ENCODE results near the gene TOMT. TPM values are rescaled to one million over a fixed set of nuclear protein-coding genes. Genes with fewer than 3 reads are reported as not detected.

The TOMT gene
- polyA plus RNA-seq (2012; ENCODE audit: insufficient read depth, insufficient read length, low read depth), result not detected

GRCh38 chr11:72105888-72106287 lies at the start of gene TOMT:
Gene TOMT, plus strand, starts transcription at chr11:72105924. Its CDS starts 28 bp downstream, at chr11:72105952.
- DNase-seq, result no peak
- Histone ChIP-seq H3K4me3 (ENCODE audit: low read depth, low read length) (no peak within 1 kb of the TSS), H3K27me3 (no peaks in the 10 kb centered on the region), H3K9me3 (no peaks in the 10 kb centered on the region), H3K36me3 (peaks cover 1% of the 10 kb centered on the region), H3K4me1 (peaks cover 6% of the 10 kb centered on the region; the same call in 1 of the 2 replicates)
- no peak for TF ChIP-seq CTCF (IDR thresholded peaks at IDR 0.05; ENCODE audit: low read depth, low read length)

- no peak for DNase-seq
- Histone ChIP-seq H3K4me1 (no peaks in the 10 kb centered on the region; the same call in 1 of the 2 replicates), H3K27me3 (no peaks in the 10 kb centered on the region), H3K9me3 (no peaks in the 10 kb centered on the region), H3K4me3 (ENCODE audit: low read depth, low read length) (no peak overlapping the region), H3K36me3 (peaks cover 17% of the 10 kb centered on the region)
- TF ChIP-seq CTCF (IDR thresholded peaks at IDR 0.05; ENCODE audit: low read depth, low read length), result no peak
These were observed 47.2 kb upstream of the TOMT start for GRCh38 chr11:72058416-72059034.

GRCh38 chr11:72061739-72062396 lies 43.9 kb upstream of the TOMT start:
- TF ChIP-seq CTCF (IDR thresholded peaks at IDR 0.05; ENCODE audit: low read depth, low read length), result no peak
- no peaks in the 10 kb centered on the region for H3K9me3 ChIP-seq
- H3K4me3 ChIP-seq (ENCODE audit: low read depth, low read length), result no peak overlapping the region
- H3K27me3 ChIP-seq, result no peaks in the 10 kb centered on the region
- DNase-seq, result no peak
- H3K36me3 ChIP-seq, result peaks cover 19% of the 10 kb centered on the region
- H3K4me1 ChIP-seq, result no peaks in the 10 kb centered on the region; the same call in 1 of the 2 replicates

- Histone ChIP-seq H3K36me3 (peaks cover 27% of the 10 kb centered on the region), H3K4me3 (ENCODE audit: low read depth, low read length) (no peak overlapping the region), H3K4me1 (peaks cover 6% of the 10 kb centered on the region; the same call in 1 of the 2 replicates), H3K9me3 (no peaks in the 10 kb centered on the region), H3K27me3 (no peaks in the 10 kb centered on the region)
- TF ChIP-seq CTCF (IDR thresholded peaks at IDR 0.05; ENCODE audit: low read depth, low read length), result no peak
- DNase-seq, result no peak
These were observed 38.9 kb upstream of the TOMT start for GRCh38 chr11:72066855-72067254.

GRCh38 chr11:72067266-72067665 lies 38.5 kb upstream of the TOMT start:
- H3K36me3 ChIP-seq, result peaks cover 24% of the 10 kb centered on the region
- no peak for TF ChIP-seq CTCF (IDR thresholded peaks at IDR 0.05; ENCODE audit: low read depth, low read length)
- no peaks in the 10 kb centered on the region for H3K9me3 ChIP-seq
- H3K4me3 ChIP-seq (ENCODE audit: low read depth, low read length), result no peak overlapping the region
- H3K27me3 ChIP-seq, result no peaks in the 10 kb centered on the region
- no peak for DNase-seq
- H3K4me1 ChIP-seq, result peaks cover 10% of the 10 kb centered on the region; the same call in 1 of the 2 replicates

GRCh38 chr11:72067676-72068075 lies 38.0 kb upstream of the TOMT start:
- Histone ChIP-seq H3K36me3 (peaks cover 20% of the 10 kb centered on the region), H3K4me3 (ENCODE audit: low read depth, low read length) (no peak overlapping the region), H3K27me3 (no peaks in the 10 kb centered on the region), H3K4me1 (peaks cover 10% of the 10 kb centered on the region; the same call in 1 of the 2 replicates), H3K9me3 (no peaks in the 10 kb centered on the region)
- DNase-seq, result no peak
- no peak for TF ChIP-seq CTCF (IDR thresholded peaks at IDR 0.05; ENCODE audit: low read depth, low read length)

All from BE2C (cell line).